OCI-LY7 (cell line): ENCODE data around the gene CDK14. TPM values are rescaled to one million over a fixed set of nuclear protein-coding genes. Genes with fewer than 3 reads are reported as not detected.

Experiments
- BruUV-seq: library from RNA; stranded (reverse); fragments of 400-500 nt; replicated peaks from 2 replicates; lab custom pipeline; 2021; lab: Mats Ljungman, UMichigan
- CTCF ChIA-PET: fragments of 300-600 bp; sonication (Branson Sonifier 250); formaldehyde crosslinking; loops from one replicate; lab custom pipeline; 2022; ENCODE audit warnings: antibody characterized with exemption; ENCODE audit not compliant: unreplicated experiment; lab: Charles Lee
- POLR2A ChIA-PET: fragments of 300-600 bp; sonication (Branson Sonifier 250); formaldehyde crosslinking; loops from one replicate; lab custom pipeline; 2022; ENCODE audit warnings: antibody characterized with exemption; lab: Charles Lee
- DNase-seq: peaks from one replicate; pipeline ENCODE4 v3.0.0-alpha.2; 2015; ENCODE audit warnings: low spot score
- H2AFZ ChIP-seq: fragments of 200-600 bp; sonication (generic), shearing (Covaris generic); 2 replicates; pipeline ENCODE4 v1.6.1; 2014; ENCODE audit warnings: mild to moderate bottlenecking, antibody characterized with exemption, low read length, moderate library complexity
- H3K27ac ChIP-seq: fragments of 200-600 bp; sonication (generic); 2 replicates; pipeline ENCODE4 v1.5.1; 2014; ENCODE audit warnings: mixed run types, low read depth, mild to moderate bottlenecking, moderate library complexity, low read length, inconsistent platforms; ENCODE audit not compliant: poor library complexity, severe bottlenecking
- H3K36me3 ChIP-seq: fragments of 200-600 bp; sonication (generic); 2 replicates; pipeline ENCODE4 v1.6.1; 2014; ENCODE audit warnings: mild to moderate bottlenecking, antibody characterized with exemption, low read length, moderate library complexity, mixed read lengths; ENCODE audit not compliant: insufficient read depth
- H3K4me1 ChIP-seq: fragments of 200-600 bp; sonication (generic); 2 replicates; pipeline ENCODE4 v1.5.1; 2014; ENCODE audit warnings: mild to moderate bottlenecking, low read length; ENCODE audit not compliant: insufficient read depth, poor library complexity, severe bottlenecking
- H3K4me2 ChIP-seq: fragments of 200-600 bp; sonication (generic); 2 replicates; pipeline ENCODE4 v1.6.1; 2014; ENCODE audit warnings: mild to moderate bottlenecking, low read length
- H3K4me3 ChIP-seq: fragments of 200-600 bp; sonication (generic); 2 replicates; pipeline ENCODE4 v1.5.1; 2014; ENCODE audit warnings: mild to moderate bottlenecking, low read depth, low read length; ENCODE audit not compliant: poor library complexity, severe bottlenecking
- H3K79me2 ChIP-seq: fragments of 200-600 bp; sonication (generic); 2 replicates; pipeline ENCODE4 v1.6.1; 2016; ENCODE audit warnings: low read depth, mild to moderate bottlenecking, low read length, moderate library complexity, mixed read lengths; ENCODE audit not compliant: insufficient read depth
- H3K9me2 ChIP-seq: fragments of 200-600 bp; sonication (generic); 2 replicates; pipeline ENCODE4 v1.6.1; 2016; ENCODE audit warnings: mild to moderate bottlenecking, low read length, mixed read lengths; ENCODE audit not compliant: insufficient read depth
- H3K9me3 ChIP-seq: fragments of 200-600 bp; sonication (generic); 2 replicates; pipeline ENCODE4 v1.6.1; 2014; ENCODE audit warnings: mild to moderate bottlenecking, mixed run types, low read length, mixed read lengths
- H4K20me1 ChIP-seq: fragments of 200-600 bp; sonication (generic); 2 replicates; pipeline ENCODE4 v1.6.1; 2014; ENCODE audit warnings: mild to moderate bottlenecking, antibody characterized with exemption, low read length, moderate library complexity, mixed read lengths; ENCODE audit not compliant: insufficient read depth
- EZH2phosphoT487 ChIP-seq: fragments of 200-600 bp; sonication (generic); IDR thresholded peaks from 2 replicates; pipeline ENCODE4 v1.6.1; 2018; ENCODE audit warnings: low read depth, borderline replicate concordance, mild to moderate bottlenecking, mixed run types, antibody characterized with exemption, low read length, moderate library complexity, mixed read lengths
- intact Hi-C: fragments of 100-400 bp; cut with micrococcal nuclease; formaldehyde crosslinking; loops from one replicate; pipeline ENCODE4 v1.10.0; 2022; ENCODE audit not compliant: unreplicated experiment
- total RNA-seq, 2 experiments: library from RNA; depleted of rRNA in 1 of 2; stranded (reverse); fragments of >200 nt in 1 of 2; shearing (Covaris generic) in 1 of 2; gene quantifications; 2 replicates each; pipeline ENCODE4 v1.2.3, GENCODE V29; 2014 to 2022
- TF ChIP-seq, protein P1 (sequence below): fragments of 200-600 bp; sonication (generic); conservative IDR thresholded peaks from 2 replicates; pipeline ENCODE4 v1.5.1; 2014; ENCODE audit warnings: mild to moderate bottlenecking, antibody characterized with exemption, low read length, moderate library complexity, mixed read lengths

CDK14 gene
- total RNA-seq, 2 experiments from 2014 or later = 90.7 to 111 TPM

DNA sequence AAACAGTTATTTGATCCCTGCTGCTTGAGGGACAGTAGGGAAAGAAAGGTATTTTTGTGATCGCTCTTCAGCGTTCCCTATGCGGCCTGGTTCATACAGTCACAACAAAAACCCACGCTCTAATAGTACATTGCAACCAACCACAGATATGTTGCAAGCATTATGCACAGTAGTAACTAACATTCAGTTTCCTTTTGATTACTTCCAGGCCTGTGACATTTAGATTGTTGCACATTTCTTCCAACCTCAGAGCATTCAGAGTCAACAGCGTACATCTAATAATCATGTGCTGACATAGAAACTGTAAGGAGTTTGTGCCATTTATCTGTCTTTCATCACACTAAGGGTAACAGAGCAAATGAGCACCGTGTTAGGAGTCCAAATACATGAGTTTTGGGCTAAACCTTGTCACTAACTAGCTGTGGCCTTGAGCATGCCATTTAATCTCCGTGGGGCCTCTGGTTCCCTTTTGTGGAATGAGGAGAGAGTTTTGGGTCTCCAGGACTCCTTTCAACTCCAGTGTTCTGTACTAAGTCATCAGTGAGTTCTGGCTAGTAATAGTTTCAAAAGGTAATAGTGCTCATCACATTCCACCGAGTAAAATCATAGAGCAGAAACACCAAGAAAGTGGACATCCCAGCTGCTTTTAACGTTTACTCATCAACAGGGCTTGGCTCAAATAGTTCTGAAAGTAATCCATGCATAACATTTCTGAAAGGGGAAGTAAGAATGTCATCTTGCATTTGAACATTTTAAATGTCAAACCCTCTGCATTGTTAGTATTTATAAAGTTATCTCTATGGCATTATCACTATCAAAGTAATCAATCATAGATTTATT, 569.1 kb downstream of the CDK14 start:
- Histone ChIP-seq H3K27ac (peak overlapping the region; percentile 27), H3K4me1 (peaks cover 15% of the 10 kb centered on the region), H3K4me2 (peak overlapping the region; percentile 47; the same call in 1 of the 2 replicates), H3K9me2 (no peaks in the 10 kb centered on the region), H3K9me3 (no peaks in the 10 kb centered on the region), H3K79me2 (no peaks in the 10 kb centered on the region), H2AFZ (no peak overlapping the region), H3K36me3 (no peaks in the 10 kb centered on the region), H3K4me3 (no peak overlapping the region), H4K20me1 (no peaks in the 10 kb centered on the region)
- BruUV-seq = no TSS peak
- intact Hi-C loops = no loop called here
- POLR2A ChIA-PET = no interaction called here
- peak; percentile 56 for DNase-seq
- CTCF ChIA-PET = no interaction called here
- TF ChIP-seq EZH2phosphoT487 = no peak
- TF ChIP-seq, protein P1, sequence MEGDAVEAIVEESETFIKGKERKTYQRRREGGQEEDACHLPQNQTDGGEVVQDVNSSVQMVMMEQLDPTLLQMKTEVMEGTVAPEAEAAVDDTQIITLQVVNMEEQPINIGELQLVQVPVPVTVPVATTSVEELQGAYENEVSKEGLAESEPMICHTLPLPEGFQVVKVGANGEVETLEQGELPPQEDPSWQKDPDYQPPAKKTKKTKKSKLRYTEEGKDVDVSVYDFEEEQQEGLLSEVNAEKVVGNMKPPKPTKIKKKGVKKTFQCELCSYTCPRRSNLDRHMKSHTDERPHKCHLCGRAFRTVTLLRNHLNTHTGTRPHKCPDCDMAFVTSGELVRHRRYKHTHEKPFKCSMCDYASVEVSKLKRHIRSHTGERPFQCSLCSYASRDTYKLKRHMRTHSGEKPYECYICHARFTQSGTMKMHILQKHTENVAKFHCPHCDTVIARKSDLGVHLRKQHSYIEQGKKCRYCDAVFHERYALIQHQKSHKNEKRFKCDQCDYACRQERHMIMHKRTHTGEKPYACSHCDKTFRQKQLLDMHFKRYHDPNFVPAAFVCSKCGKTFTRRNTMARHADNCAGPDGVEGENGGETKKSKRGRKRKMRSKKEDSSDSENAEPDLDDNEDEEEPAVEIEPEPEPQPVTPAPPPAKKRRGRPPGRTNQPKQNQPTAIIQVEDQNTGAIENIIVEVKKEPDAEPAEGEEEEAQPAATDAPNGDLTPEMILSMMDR = no peak

DNA sequence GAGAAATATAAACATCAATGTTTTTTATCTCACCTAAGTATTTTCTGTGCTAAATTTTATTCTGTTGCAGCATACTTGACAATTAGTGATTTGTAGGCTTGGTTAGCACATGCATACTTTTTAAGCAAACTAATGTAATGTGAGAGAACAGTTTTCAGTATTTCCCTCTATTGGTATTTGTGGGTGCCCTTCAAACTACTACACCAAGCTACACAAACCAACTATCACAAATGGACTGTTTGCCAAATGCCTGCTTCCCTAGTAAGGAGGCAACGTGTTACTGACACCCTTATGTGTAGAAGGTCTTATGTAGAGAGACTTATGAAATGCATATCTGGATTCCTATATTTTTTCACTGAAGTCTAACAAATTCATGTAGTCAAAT, 569.7 kb downstream of the CDK14 start:
- H3K4me1 ChIP-seq = peaks cover 15% of the 10 kb centered on the region
- no TSS peak for BruUV-seq
- intact Hi-C loops = no loop called here
- H3K9me2 ChIP-seq = no peaks in the 10 kb centered on the region
- H3K27ac ChIP-seq = no peak overlapping the region
- no peak overlapping the region for H3K4me3 ChIP-seq
- no peaks in the 10 kb centered on the region for H3K9me3 ChIP-seq
- H3K36me3 ChIP-seq = no peaks in the 10 kb centered on the region
- TF ChIP-seq EZH2phosphoT487 = no peak
- TF ChIP-seq, protein P1 = no peak
- no peak overlapping the region for H2AFZ ChIP-seq
- H3K79me2 ChIP-seq = no peaks in the 10 kb centered on the region
- ChIA-PET POLR2A (no interaction called here), CTCF (no interaction called here)
- H4K20me1 ChIP-seq = no peaks in the 10 kb centered on the region
- DNase-seq = no peak
- peak overlapping the region; percentile 47; the same call in 1 of the 2 replicates for H3K4me2 ChIP-seq
